RWPE1 (cell line): Measurements from ENCODE around the gene BTBD9.

Experiments
- CTCF ChIA-PET: fragments of 350-600 bp; sonication (Branson Sonifier 250); formaldehyde crosslinking; extraction: SDS; loops from one replicate; lab custom pipeline; 2021; lab: Yijun Ruan, JAX
- POLR2A ChIA-PET: fragments of 400-600 bp; formaldehyde crosslinking; extraction: SDS; loops from one replicate; lab custom pipeline; 2020; ENCODE audit warnings: antibody characterized with exemption; ENCODE audit not compliant: low non-redundant PET; lab: Yijun Ruan, JAX
- DNase-seq: peaks from one replicate; pipeline ENCODE4 v3.0.0; 2012; ENCODE audit warnings: low spot score
- H3K27ac ChIP-seq: fragments of 450-650 bp; 2 replicates; pipeline ENCODE4 v1.5.1; 2017
- TF ChIP-seq, protein P1 (sequence below): fragments of 450-650 bp; conservative IDR thresholded peaks from 2 replicates; pipeline ENCODE4 v1.5.1; 2017; ENCODE audit warnings: low read depth, mild to moderate bottlenecking

BTBD9 gene

GRCh38 chr6:38638941-38639497, 710 bp downstream of the BTBD9 start:
- peak overlapping the region; percentile 77 for H3K27ac ChIP-seq
- POLR2A ChIA-PET, result interaction anchor here (0.6 kb wide), 2 partner anchors 88 to 134 kb away, joined by 3 read pairs; no protein-coding TSS in a partner anchor
- peak; percentile 53 for DNase-seq
- TF ChIP-seq, protein P1, sequence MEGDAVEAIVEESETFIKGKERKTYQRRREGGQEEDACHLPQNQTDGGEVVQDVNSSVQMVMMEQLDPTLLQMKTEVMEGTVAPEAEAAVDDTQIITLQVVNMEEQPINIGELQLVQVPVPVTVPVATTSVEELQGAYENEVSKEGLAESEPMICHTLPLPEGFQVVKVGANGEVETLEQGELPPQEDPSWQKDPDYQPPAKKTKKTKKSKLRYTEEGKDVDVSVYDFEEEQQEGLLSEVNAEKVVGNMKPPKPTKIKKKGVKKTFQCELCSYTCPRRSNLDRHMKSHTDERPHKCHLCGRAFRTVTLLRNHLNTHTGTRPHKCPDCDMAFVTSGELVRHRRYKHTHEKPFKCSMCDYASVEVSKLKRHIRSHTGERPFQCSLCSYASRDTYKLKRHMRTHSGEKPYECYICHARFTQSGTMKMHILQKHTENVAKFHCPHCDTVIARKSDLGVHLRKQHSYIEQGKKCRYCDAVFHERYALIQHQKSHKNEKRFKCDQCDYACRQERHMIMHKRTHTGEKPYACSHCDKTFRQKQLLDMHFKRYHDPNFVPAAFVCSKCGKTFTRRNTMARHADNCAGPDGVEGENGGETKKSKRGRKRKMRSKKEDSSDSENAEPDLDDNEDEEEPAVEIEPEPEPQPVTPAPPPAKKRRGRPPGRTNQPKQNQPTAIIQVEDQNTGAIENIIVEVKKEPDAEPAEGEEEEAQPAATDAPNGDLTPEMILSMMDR, result no peak
- CTCF ChIA-PET, result no interaction called here

DNA sequence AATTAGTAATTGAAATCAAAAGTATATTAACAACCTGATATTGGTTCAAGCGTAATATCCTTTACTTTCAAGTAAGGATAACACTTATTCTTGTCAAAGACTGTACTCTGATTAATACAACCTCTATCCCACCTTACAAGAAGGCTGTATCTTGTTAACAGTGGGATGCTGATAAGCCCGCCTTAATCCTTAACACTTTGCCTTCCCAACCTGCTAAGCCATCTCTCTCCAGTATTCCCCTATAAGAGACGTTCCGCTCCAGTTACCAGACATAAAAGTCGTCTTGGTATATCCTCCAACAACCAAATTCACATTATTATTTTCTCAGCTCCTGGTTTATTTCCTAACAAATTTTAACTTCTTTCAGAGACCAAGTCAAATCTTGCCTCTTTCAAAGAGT, 2.0 kb downstream of the BTBD9 start:
- POLR2A ChIA-PET, result no interaction called here
- CTCF ChIA-PET, result no interaction called here
- TF ChIP-seq, protein P1, result no peak
- no peak overlapping the region for H3K27ac ChIP-seq
- no peak for DNase-seq

DNA sequence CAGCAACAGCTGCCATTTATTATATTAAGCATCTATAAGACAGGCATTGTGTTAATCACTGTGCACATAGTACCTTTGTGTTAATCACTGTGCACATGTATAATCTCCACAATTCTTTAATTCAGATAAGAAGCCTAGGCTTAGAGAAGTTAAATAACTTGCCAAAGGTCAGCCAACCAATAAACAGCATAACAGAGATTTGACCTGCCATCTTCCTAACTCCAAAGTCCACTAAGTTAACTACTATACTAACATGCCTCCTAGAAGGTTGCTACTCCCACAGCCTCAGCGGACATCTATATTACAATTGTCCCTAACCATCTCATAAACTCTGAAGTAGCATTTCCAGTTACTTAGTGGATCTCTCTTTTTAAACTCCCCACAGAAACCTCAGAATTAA, 3.7 kb downstream of the BTBD9 start:
- CTCF ChIA-PET, result no interaction called here
- TF ChIP-seq, protein P1, result no peak
- H3K27ac ChIP-seq, result no peak overlapping the region
- POLR2A ChIA-PET, result no interaction called here
- no peak for DNase-seq

- TF ChIP-seq, protein P1, result no peak
- H3K27ac ChIP-seq, result no peak overlapping the region
- DNase-seq, result no peak
- ChIA-PET CTCF (no interaction called here), POLR2A (no interaction called here)
Observed at GRCh38 chr6:38634518-38634917, 5.2 kb downstream of the BTBD9 start.

DNA sequence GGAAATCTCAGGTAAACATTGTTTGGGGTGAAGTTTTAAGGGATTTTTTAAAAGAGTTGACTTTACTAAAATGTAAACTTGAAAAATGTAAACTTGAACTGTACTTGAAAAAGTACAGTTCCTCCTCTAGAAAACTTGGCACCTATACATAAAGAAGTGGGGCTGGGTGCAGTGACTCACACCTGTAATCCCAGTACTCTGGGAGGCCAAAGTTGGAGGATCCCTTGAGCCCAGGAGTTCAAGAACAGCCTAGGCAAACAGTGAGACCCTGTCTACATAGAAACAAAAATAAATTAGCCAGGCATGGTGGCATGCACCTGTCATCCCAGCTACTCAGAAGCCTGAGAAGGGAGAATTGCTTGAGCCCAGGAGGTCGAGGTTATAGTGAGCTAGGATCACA, 7.2 kb downstream of the BTBD9 start:
- ChIA-PET POLR2A (no interaction called here), CTCF (interaction anchor here (0.6 to 0.8 kb wide), 2 partner anchors 15 to 131 kb away, joined by 3 to 4 read pairs; no protein-coding TSS in a partner anchor)
- DNase-seq, result no peak
- no peak overlapping the region for H3K27ac ChIP-seq
- TF ChIP-seq, protein P1, result no peak

DNA sequence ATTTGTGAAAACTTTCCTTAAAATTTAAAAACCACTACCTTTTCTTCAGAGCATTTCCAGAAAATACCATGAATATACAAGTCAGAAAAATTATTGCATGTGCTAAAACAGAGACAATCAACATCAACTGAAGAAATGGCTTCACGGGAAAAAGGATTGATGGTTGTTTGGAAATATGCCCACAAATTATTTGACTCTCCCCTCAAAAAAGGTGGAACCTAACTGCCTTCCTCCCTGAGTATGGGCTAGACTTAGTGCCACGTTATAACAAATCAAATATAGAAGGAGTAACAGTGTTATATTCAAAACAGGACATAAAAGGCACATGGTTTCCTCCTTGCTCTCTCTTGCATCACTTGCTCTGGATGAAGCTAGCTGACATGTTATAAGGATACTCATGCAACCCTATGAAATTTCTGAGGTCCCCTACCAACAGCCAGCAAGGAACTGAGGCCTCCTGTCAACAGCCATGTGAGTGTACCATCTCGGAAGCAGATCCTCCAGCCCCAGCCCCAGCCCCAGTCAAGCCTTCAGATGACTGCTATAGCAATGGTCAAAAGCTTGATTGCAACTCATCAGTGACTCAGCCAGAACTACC, 8.4 kb downstream of the BTBD9 start:
- POLR2A ChIA-PET, result no interaction called here
- TF ChIP-seq, protein P1, result no peak
- no peak overlapping the region for H3K27ac ChIP-seq
- CTCF ChIA-PET, result no interaction called here
- DNase-seq, result no peak
